Motor neuron (in vitro differentiated cells): Measurements from ENCODE around the gene GLRA1. TPM values are rescaled to one million over a fixed set of nuclear protein-coding genes. Genes with fewer than 3 reads are reported as not detected.
"Not testable (repeated sequence)": the region's sequence is repeated elsewhere in the genome, so short reads cannot be mapped to it uniquely, and the experiment has no call there.

ENCODE experiments used
- ATAC-seq, 8 experiments: fragments of 200-7000 bp; cut with Tn5 transposase; replicated peaks in 6 of 8; 2 replicates each; pipeline ENCODE4 v1.8.0; 2021; ENCODE audit warnings: mild to moderate bottlenecking in 8 of 8, moderate library complexity in 8 of 8
- H3K27ac ChIP-seq, 2 donors: fragments of 250-450 bp; sonication (Bioruptor Pico); 2 replicates each; pipeline ENCODE4 v1.9.0; 2021; ENCODE audit warnings: antibody characterized with exemption in 2 of 2, mild to moderate bottlenecking in 2 of 2, moderate library complexity in 1 of 2
- H3K4me1 ChIP-seq, 2 donors: fragments of 250-450 bp; sonication (Bioruptor Pico); replicated peaks in 1 of 2; 2 replicates each; pipeline ENCODE4 v1.6.1; 2021; ENCODE audit warnings: antibody characterized with exemption in 2 of 2, mild to moderate bottlenecking in 2 of 2, moderate library complexity in 1 of 2
- H3K4me3 ChIP-seq, 5 donors: fragments of 250-450 bp; sonication (Bioruptor Pico); 2 replicates each; pipeline ENCODE4 v1.9.0; 2021; ENCODE audit warnings: antibody characterized with exemption in 5 of 5, mild to moderate bottlenecking in 5 of 5, moderate library complexity in 4 of 5
- WGBS, 10 experiments: fragments of 450-650 bp; shearing (Covaris generic); methylation state at CpG; one replicate each; pipeline ENCODE4 v1.0.0; 2022; 5-methylcytosine and 5-hydroxymethylcytosine counted together
- in situ Hi-C, 9 experiments: fragments of 400-800 bp; cut with MboI; loops; one replicate each; pipeline ENCODE4 v1.15.0; 2021; ENCODE audit warnings: low sequenced_read_pairs in 9 of 9, low pct_unique_long_range_greater_than_20kb in 2 of 9; ENCODE audit not compliant: unreplicated experiment in 9 of 9
- total RNA-seq, 8 experiments: library from RNA; unstranded; fragments of 300-600 nt; gene quantifications; 2 replicates each; pipeline versions ENCODE4 v1.2.3 to v1.2.4, GENCODE V29; 2022

Gene GLRA1
- total RNA-seq, 8 experiments from 2014 or later = 0.40 to 9.8 (median 4.9) TPM; not detected in 1

DNA sequence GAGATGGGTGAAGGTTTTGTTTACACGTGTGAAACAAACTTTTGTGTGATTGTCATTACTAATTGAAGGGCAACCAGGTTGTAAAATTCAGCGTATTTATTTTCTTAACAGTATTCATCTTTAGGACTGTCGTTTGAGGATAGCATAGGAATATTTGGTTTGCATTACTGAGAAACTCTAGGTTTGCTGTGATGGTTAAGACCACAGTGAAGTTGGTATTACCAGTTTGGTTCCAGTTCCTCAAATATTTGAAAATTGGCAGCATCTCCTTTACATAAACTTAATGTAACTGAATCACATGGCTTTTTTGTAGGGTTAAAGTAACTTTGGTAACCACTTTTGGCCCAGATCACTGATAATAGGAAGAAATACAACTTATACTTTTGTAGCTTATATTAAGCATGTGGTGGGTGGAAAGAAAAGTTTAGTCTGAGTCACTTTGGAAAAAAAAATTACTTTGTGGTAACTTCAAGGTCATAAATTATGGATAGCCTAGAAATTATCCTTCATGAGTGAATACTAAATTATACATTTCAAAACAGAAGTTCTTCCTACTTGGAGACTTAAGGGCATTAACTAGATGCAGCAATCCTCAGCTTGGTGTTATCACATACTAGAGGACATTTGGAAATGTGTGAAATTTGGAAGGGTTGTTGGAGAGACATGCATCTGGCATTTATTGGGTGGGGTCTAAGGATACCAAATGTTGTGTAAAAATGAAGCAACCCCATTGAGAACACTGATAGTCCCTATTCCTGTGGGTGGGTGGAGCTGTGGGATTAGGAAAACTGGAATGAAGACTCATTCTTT lies 119.0 kb downstream of the GLRA1 start:
- ATAC-seq = peak in 2 of 8 experiments; percentile 78 to 89
- H3K4me1 ChIP-seq = no peaks in the 10 kb centered on the region
- no peak overlapping the region for H3K27ac ChIP-seq
- WGBS, 10 experiments = 40 to 100% (median 95%) methylated on average over 1 to 3 of the region's 3 CpGs; no CpG with 5 or more reads in 3 of the 10 experiments
- no peak overlapping the region for H3K4me3 ChIP-seq
- in situ Hi-C loops = no loop called here

DNA sequence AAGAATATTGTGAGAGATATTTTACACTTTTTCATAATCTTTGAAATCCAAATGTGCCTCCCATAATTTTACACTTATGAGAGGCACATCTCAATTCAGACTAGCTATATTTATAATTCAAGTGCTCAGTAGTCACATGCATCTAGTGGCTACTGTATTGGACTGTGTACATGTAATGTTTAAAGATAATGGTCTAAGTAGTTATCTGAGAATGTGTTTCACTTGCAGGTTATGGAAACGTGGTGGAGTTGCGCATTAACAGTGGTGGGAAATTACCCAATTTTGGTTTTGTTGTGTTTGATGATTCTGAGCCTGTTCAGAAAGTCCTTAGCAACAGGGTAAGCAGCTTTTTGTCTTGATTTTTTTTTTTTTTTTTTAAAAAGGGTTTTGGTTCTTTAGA lies 124.1 kb downstream of the GLRA1 start:
- WGBS, 10 experiments = 60 to 100% (median 92%) methylated on average over 1 to 2 of the region's 2 CpGs
- no peaks in the 10 kb centered on the region for H3K4me1 ChIP-seq
- in situ Hi-C loops = no loop called here

DNA sequence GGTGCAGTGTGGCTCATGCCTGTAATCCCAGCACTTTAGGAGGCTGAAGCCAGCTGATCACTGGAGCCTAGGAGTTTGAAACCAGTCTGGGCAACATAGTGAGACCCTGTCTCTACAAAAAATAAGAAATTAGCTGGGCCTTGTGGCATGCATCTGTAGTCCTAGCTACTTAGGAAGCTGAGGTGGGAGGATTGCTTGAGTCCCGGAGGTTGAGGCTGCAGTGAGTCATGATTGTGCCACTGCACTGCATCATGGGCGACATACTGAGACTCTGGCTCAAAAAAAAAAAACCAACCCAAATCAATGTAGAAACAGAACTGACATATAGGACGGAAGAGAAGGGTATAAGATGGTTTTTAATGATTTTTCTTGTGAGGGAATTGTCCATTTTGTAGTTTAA lies 125.2 kb downstream of the GLRA1 start:
- WGBS, 10 experiments = 44 to 100% (median 95%) methylated on average over 1 to 3 of the region's 3 CpGs; no CpG with 5 or more reads in 3 of the 10 experiments
- no peak for ATAC-seq

More for the DNA sequence above, 124.1 kb downstream of the GLRA1 start:
- Histone ChIP-seq H3K4me3 (no peak overlapping the region), H3K27ac (no peak overlapping the region)
- peak in 3 of 8 experiments; percentile 18 to 66 (median 36) for ATAC-seq

DNA sequence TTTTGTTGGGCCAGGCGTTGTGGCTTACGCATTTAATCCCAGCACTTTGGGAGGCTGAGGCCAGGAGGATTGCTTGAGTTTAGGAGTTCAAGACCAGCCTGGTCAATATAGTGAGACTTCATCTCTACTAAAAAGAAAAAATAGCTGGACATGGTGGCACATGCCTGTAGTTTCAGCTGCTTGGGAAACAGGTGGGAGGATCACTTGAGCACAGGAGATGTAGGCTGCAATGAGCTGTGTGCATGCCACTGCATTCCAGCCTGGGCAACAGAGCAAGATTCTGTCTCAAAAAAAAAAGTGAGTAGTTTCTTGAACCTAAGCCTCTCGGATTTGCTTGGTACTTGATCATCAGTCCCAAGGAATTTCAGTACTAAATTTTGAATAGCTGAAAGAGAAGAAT lies 126.0 kb downstream of the GLRA1 start:
- 100% methylated on average over 1 to 2 of the region's 3 CpGs; no CpG with 5 or more reads in 2 of the 10 experiments for WGBS, 10 experiments
- in situ Hi-C loops = no loop called here
- Histone ChIP-seq H3K4me1 (no peaks in the 10 kb centered on the region), H3K4me3 (no peak overlapping the region), H3K27ac (no peak overlapping the region)
- no peak for ATAC-seq

More for the DNA sequence above, 125.2 kb downstream of the GLRA1 start:
- Histone ChIP-seq H3K4me3 (no peak overlapping the region), H3K27ac (no peak overlapping the region), H3K4me1 (no peaks in the 10 kb centered on the region)
- in situ Hi-C loops = no loop called here

DNA sequence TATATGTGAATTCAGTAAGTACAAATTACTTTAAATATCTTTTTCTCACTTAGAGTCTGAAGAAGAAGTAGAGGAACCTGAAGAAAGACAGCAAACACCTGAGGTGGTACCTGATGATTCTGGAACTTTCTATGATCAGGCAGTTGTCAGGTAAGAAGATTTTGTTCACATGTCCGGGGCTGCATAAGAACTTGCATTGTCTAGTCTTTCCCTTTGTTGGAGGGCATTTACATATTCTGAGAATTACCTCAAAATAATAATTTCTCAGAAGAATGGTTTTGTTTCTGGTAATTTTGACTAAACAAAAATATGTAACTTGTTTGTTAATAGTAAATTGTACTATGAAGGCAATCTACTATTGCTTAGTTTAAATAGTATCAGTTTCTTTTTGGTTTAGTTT lies 129.2 kb downstream of the GLRA1 start:
- H3K4me3 ChIP-seq = no peak overlapping the region
- H3K4me1 ChIP-seq = no peaks in the 10 kb centered on the region
- H3K27ac ChIP-seq = no peak overlapping the region
- in situ Hi-C loops = no loop called here
- WGBS, 10 experiments = 67 to 100% (median 100%) methylated on average over 1 of the region's 1 CpG; no CpG with 5 or more reads in 1 of the 10 experiments
- ATAC-seq = no peak

DNA sequence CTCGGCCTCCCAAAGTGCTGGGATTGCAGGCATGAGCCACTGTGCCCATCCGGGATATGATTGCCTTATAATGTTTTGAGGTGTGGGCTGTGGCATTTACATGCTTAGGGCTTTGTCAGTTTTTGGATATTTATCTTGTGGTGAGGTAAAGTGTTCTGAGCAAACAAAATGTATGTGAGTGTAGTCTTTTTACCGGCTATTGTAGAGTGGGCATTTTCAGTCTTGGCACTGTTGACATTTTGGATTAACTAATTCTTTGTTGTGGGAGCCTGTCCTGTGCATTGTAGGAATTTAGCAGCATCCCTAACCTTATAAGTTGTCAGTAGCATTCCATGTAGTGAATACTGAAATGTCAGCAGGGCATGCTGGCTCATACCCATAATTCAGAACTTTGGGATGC lies 131.3 kb downstream of the GLRA1 start:
- ATAC-seq = no peak
- H3K4me3 ChIP-seq = no peak overlapping the region
- 85 to 100% (median 100%) methylated on average over 1 to 3 of the region's 3 CpGs; no CpG with 5 or more reads in 3 of the 10 experiments for WGBS, 10 experiments
- no peaks in the 10 kb centered on the region for H3K4me1 ChIP-seq
- H3K27ac ChIP-seq = no peak overlapping the region
- in situ Hi-C loops = no loop called here

DNA sequence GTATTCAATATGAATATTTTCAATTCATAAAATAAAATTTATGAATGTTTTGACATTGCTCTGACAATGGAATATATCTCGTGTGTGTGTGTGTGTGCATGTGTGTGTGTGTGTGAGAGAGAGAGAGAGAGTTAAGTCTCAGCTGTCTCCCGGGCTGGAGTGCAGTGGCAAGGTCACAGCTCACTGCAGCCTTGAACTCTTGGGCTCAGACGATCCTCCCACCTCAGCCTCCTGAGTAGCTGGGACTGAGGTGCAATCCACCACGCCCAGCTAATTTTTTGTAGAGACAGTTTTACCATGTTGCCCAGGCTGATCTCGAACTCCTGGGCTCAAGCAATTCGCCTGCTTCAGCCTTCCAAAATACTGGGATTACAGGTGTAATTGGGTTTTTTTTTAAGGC lies 136.8 kb downstream of the GLRA1 start:
- no peak for ATAC-seq
- Histone ChIP-seq H3K4me3 (no peak overlapping the region), H3K27ac (no peak overlapping the region), H3K4me1 (no peaks in the 10 kb centered on the region)
- in situ Hi-C loops = no loop called here
- 60 to 100% (median 95%) methylated on average over 1 to 6 of the region's 6 CpGs; no CpG with 5 or more reads in 2 of the 10 experiments for WGBS, 10 experiments

DNA sequence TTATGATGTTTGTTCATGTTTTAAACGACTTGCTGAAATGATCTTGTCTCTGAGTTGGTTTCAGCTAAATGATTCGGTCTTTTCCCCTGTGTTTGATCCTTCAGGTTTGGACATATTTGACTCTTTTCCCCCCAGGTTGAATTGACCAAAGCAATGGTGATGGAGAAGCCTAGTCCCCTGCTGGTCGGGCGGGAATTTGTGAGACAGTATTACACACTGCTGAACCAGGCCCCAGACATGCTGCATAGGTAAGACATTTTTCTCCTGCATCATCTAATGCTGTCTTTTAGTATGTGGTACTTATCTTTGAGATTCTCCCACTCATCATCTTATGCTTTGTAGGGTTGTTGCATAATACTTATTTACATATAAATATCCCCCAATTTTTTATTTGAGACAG lies 138.2 kb downstream of the GLRA1 start:
- H3K4me3 ChIP-seq = no peak overlapping the region
- no peak overlapping the region for H3K27ac ChIP-seq
- 69 to 100% (median 90%) methylated on average over 1 to 4 of the region's 4 CpGs; no CpG with 5 or more reads in 1 of the 10 experiments for WGBS, 10 experiments
- H3K4me1 ChIP-seq = no peaks in the 10 kb centered on the region
- no peak for ATAC-seq
- in situ Hi-C loops = no loop called here

DNA sequence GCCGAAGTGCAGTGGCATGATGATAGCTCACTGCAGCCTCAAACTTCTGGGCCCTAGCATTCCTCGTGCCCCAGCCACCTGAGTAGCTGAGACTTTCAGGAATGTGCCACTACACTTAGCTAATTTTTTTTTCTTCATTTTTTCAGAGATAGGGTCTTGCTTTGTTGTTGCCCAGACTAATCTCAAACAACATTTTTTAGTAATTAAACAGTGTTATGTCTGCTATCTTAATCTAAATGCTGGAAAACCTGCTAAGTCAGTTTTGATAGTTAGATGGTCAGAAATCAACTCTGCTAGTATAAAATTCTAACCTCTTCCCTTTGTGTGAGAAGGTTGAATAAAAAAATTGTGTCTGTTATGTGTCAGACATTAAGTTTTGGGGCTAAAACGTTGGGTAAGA lies 140.5 kb downstream of the GLRA1 start:
- 36 to 100% (median 80%) methylated on average over 1 to 3 of the region's 3 CpGs; no CpG with 5 or more reads in 1 of the 10 experiments for WGBS, 10 experiments
- in situ Hi-C loops = no loop called here
- no peak for ATAC-seq
- no peaks in the 10 kb centered on the region for H3K4me1 ChIP-seq
- no peak overlapping the region for H3K4me3 ChIP-seq
- H3K27ac ChIP-seq = no peak overlapping the region

DNA sequence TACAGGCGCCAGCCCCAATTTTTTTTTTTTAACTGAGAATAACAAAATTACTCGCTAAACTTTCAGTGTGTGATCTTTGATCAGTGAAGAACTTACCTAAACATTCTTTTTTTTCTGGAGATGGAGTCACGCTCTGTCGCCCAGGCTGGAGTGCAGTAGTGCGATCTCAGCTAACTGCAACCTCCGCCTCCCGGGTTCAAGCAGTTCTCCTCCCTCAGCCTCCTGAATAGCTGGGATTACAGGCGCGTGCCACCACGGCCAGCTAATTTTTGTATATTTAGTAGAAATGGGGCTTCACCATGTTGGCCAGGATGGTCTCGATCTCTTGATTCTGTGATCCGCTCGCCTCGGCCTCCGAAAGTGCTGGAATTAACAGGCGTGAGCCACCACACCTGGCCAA lies 141.0 kb downstream of the GLRA1 start:
- in situ Hi-C loops, H3K27ac ChIP-seq, H3K4me3 ChIP-seq, H3K4me1 ChIP-seq, ATAC-seq: not testable (repeated sequence)
- 87 to 100% (median 100%) methylated on average over 1 to 11 of the region's 16 CpGs for WGBS, 10 experiments

DNA sequence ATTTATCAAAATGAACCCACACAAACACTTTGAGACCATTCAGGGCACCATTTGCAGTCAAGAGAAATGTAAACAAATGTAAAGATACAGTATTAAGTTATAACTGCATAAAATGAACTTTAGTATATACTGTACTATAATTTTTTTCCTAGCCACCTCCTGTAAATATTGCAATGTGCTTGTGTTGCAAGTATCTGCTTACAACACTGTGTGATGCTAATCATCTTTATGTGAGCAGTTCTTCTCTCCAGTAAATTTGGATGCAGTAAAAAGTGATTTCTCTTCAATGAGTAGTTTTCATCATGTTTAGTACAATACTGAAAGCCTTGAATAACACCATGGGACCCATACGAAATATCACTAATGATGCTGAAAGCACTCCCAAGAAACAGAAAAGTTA lies 143.4 kb downstream of the GLRA1 start:
- in situ Hi-C loops = no loop called here
- H3K4me3 ChIP-seq = no peak overlapping the region
- no peak for ATAC-seq
- no peak overlapping the region for H3K27ac ChIP-seq
- no peaks in the 10 kb centered on the region for H3K4me1 ChIP-seq
- 13 to 100% (median 60%) methylated on average over 1 of the region's 1 CpG; no CpG with 5 or more reads in 3 of the 10 experiments for WGBS, 10 experiments

DNA sequence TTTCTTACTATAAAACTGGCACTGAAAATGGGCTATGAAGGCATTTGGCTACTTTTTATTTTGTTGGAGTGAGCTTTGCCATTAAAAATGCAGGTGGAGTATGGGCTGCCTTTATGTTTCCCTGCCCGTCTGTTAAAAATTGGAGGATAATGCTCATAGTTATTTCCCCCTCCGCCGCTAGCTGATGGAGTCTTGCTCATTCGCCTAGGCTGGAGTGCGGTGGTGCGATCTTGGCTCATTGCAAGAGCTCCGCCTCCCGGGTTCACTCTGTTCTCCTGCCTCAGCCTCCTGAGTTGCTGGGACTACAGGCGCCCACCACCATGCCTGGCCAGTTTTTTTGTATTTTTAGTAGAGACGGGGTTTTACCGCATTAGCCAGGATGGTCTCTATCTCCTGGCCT lies 144.3 kb downstream of the GLRA1 start:
- Histone ChIP-seq H3K4me1 (peaks cover 0 to 3% of the 10 kb centered on the region in 2 donors), H3K27ac (no peak overlapping the region), H3K4me3 (no peak overlapping the region)
- 40 to 98% (median 82%) methylated on average over 1 to 6 of the region's 11 CpGs; no CpG with 5 or more reads in 3 of the 10 experiments for WGBS, 10 experiments
- ATAC-seq = no peak
- in situ Hi-C loops = no loop called here

DNA sequence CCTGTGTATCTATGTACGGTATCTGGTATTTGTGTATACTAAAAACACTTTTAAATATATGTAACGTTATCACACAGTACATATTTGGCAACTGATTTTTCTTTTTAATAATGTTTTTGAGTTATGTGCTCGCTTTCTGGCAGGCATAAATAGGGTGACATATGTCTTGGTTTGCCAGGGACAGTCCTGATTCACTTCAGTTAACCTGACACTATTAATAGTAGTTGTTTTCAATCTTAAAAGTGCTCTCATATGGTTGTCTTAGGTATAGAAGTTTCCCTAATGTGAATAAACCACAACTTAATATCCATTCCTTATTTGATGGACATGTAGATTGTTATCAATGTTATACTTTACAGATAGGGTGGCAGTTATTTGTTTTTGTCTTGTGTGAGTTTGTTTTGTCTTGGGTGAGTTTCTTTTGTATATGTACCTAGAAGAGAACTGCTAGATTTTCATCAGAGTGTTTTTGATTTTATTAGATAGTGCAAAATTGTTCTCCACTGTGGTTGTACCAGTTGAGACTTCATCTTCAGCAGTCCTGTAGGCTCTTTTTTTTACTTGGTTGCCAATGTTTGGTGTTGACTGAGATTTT lies 145.0 kb downstream of the GLRA1 start:
- Histone ChIP-seq H3K4me1 (peaks cover 3 to 9% of the 10 kb centered on the region in 2 donors), H3K4me3 (no peak overlapping the region), H3K27ac (no peak overlapping the region)
- in situ Hi-C loops = no loop called here
- ATAC-seq = no peak
- 53 to 100% (median 93%) methylated on average over 2 to 3 of the region's 3 CpGs for WGBS, 10 experiments
